Activated CD4-positive, alpha-beta T cell treated with anti-CD3 and anti-CD28 coated beads for 36 hours (primary cell): Measurements from ENCODE around the gene SLC15A4. TPM values are rescaled to one million over a fixed set of nuclear protein-coding genes. Genes with fewer than 3 reads are reported as not detected.

Source experiments
- ATAC-seq: fragments of 200-7000 bp; cut with Tn5 transposase; one replicate; pipeline ENCODE4 v1.10.0; 2021; ENCODE audit warnings: mild to moderate bottlenecking, moderate library complexity
- CTCF ChIA-PET: fragments of 350-600 bp; sonication (Branson Sonifier 250); formaldehyde crosslinking; loops from one replicate; lab custom pipeline; 2021; ENCODE audit warnings: antibody characterized with exemption; lab: Charles Lee
- POLR2A ChIA-PET: fragments of 350-600 bp; sonication (Branson Sonifier 250); formaldehyde crosslinking; loops from one replicate; lab custom pipeline; 2021; ENCODE audit warnings: antibody characterized with exemption, inconsistent platforms; lab: Charles Lee
- DNase-seq: peaks from one replicate; pipeline ENCODE4 v3.0.0-alpha.2; 2020
- H3K27ac Mint-ChIP-seq: one replicate; pipeline ENCODE4 v1.8.0; 2021; ENCODE audit warnings: mixed read lengths
- H3K27me3 Mint-ChIP-seq: one replicate; pipeline ENCODE4 v1.8.0; 2021; ENCODE audit warnings: mixed read lengths
- H3K36me3 Mint-ChIP-seq: one replicate; pipeline ENCODE4 v1.8.0; 2021; ENCODE audit warnings: low read depth, mixed read lengths
- H3K4me1 Mint-ChIP-seq: one replicate; pipeline ENCODE4 v1.8.0; 2021; ENCODE audit warnings: mixed read lengths
- H3K4me3 Mint-ChIP-seq: one replicate; pipeline ENCODE4 v1.8.0; 2021; ENCODE audit warnings: mild to moderate bottlenecking, moderate library complexity, mixed read lengths
- H3K9me3 Mint-ChIP-seq: one replicate; pipeline ENCODE4 v1.8.0; 2021; ENCODE audit warnings: low read depth, mixed read lengths
- intact Hi-C, 2 experiments: fragments of 100-400 bp; cut with DNase I in 1 of 2; cut with micrococcal nuclease in 1 of 2; formaldehyde crosslinking; loops; one replicate each; pipeline versions ENCODE4 v1.14.2 to v1.15.1; 2022 to 2024; cut with DNase I, micrococcal nuclease
- total RNA-seq, 2 experiments: library from RNA; stranded (reverse); gene quantifications; one replicate each; pipeline ENCODE4 v1.2.3, GENCODE V29; 2021

The SLC15A4 gene
- total RNA-seq, 2 experiments from 2014 or later: 24.2 to 25.9 TPM

DNA sequence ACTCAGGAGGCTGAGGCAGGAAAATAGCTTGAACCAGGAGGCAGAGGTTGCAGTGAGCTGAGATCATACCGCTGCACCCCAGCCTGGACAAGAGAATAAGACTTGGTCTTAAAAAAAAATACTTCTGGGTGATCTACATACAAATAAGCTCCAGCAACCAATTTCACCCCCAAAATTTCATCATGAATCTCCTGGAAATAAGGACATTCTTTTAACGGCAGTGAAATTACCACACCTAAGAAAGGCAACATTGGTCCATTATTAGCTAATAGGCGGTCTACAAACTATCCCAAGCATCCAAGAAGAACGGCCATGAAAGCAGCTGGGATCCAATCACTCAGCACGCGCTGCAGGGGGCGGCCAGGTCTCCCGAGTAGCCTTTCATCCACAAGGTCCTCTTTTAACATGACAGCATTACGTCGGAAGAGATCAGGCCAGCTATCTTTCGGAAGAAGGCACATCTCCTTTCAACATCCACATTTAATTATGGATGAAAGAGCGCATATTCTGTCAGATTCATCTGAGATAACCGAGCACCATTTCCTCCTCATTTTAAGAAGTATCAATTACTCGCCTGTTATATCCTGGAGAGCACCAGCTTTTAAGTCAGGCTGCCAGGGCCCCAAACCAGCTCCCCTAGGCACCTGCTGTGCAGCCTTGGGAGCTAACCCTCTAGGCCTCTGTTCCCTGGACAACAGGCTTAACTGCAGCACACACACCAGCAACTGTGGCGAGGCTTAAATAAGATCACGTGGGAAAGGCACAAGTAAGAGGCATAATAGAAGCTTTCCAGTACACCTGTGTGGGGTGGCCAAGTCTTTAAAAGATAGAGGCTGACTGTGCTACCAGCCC lies 4.2 kb downstream of the SLC15A4 start:
- ChIA-PET POLR2A (no interaction called here), CTCF (no interaction called here)
- H3K27me3 Mint-ChIP-seq: no peaks in the 10 kb centered on the region
- peaks cover 33% of the 10 kb centered on the region for H3K36me3 Mint-ChIP-seq
- peaks cover 54% of the 10 kb centered on the region for H3K4me1 Mint-ChIP-seq
- ATAC-seq: no peak
- H3K27ac Mint-ChIP-seq: no peak overlapping the region
- no peaks in the 10 kb centered on the region for H3K9me3 Mint-ChIP-seq
- no peak for DNase-seq
- intact Hi-C loops: no loop called here
- no peak overlapping the region for H3K4me3 Mint-ChIP-seq

DNA sequence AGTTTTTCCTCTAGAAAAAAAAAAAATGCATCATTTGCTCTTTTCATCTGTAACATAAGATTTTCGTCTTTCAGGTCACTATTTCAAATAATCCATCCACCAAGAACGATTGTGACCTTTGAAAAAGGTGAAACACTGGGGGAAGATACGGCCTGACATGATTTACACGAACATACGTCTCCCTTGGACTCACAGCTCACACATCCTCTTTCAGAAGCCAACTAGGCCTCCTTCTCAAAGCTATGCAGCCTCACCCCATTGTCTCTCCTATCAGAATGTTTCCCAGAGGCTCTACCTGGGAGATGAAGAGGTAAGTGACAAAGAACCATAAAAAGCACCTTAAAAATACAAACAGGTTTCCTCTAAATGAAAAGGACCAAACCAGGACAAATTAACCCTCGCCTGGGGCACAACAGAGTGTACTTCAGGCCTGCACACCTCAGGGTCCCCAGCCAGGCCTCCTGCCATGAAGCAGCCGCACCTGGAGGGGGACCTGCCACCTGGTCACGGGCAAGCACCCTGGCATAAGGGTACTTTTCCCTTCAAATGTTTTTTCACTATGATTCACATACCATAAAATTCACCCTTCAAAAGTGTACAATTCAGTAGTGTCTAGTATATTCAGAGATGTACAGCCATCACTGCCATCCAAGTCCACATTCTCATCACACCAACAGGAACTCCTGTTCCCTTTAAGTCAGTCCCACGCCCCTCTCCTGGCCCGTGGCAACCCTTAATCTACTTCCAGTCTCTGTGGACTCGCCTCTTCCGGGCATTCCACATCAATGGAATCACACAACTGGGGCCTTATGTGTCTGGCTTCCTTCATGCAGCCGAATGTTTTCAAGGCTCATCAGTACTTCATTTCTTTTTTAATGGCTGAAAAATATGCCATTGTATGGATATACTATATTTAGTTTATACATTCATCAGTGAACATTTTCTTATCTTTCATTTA lies 5.4 kb downstream of the SLC15A4 start:
- H3K27ac Mint-ChIP-seq: peak overlapping the region; percentile 43
- peaks cover 45% of the 10 kb centered on the region for H3K36me3 Mint-ChIP-seq
- H3K9me3 Mint-ChIP-seq: no peaks in the 10 kb centered on the region
- ChIA-PET CTCF (no interaction called here), POLR2A (no interaction called here)
- no peaks in the 10 kb centered on the region for H3K27me3 Mint-ChIP-seq
- DNase-seq (no peak), ATAC-seq (no peak)
- intact Hi-C loops: no loop called here
- no peak overlapping the region for H3K4me3 Mint-ChIP-seq
- H3K4me1 Mint-ChIP-seq: peaks cover 56% of the 10 kb centered on the region

DNA sequence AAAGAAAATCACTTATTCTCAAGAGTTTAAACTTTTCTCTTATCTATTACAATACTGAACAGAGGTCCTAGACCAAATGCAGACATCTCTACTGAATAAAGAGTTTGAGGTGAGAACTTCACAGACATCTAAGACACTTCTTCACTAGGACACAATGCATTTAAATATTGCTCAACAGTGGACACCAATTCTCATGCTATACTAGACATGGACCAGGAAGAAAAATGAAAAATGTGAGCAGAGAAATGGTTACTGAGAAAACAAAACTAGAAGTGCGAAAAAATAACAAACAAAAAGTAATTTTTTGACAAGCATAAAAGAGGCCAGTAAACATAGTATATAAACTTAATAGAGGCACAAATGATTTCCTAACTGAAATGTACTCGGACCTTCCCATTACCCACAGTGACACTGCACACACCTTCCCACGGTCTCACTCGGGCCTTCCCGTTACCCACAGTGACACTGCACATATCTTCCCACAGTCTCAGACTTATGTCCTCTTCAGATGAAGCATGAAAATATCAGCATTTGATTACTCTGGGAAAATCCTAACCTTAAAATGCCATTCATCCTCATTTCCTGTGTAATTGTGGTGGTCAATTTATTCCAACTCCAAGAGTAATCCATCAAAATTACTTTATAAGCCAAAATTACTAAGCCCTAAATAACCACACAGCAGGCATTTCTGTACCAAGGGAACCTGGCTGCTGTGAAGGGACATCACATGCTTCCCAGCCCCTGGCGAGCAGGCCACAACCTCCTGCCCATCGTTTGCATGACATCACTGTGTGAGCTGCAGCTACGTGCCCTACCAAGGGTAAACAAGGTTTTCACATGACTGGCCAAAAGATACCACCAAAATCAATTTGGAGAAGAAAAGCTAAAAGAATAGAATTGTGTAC lies 6.4 kb downstream of the SLC15A4 start:
- DNase-seq: peak; percentile 36
- H3K27ac Mint-ChIP-seq: no peak overlapping the region
- no peaks in the 10 kb centered on the region for H3K9me3 Mint-ChIP-seq
- ChIA-PET POLR2A (no interaction called here), CTCF (no interaction called here)
- H3K4me3 Mint-ChIP-seq: no peak overlapping the region
- H3K27me3 Mint-ChIP-seq: no peaks in the 10 kb centered on the region
- H3K4me1 Mint-ChIP-seq: peaks cover 63% of the 10 kb centered on the region
- peak; percentile 25 for ATAC-seq
- intact Hi-C loops: no loop called here
- H3K36me3 Mint-ChIP-seq: peaks cover 51% of the 10 kb centered on the region

DNA sequence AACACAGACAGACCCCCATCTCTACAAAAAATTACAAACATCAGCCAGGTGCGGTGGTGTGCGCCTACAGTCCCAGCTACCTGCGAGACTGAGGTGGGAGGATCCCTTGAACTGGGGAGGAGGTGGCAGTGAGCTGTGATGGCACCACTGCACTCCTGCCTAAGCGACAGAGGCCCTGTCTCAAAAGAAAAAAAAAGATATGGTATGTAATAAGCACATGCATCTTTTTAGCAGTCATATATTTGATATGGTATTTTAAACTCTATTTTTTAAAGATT lies 7.2 kb downstream of the SLC15A4 start:
- Mint-ChIP-seq H3K27ac (no peak overlapping the region), H3K4me1 (peaks cover 61% of the 10 kb centered on the region), H3K4me3 (no peak overlapping the region), H3K9me3 (no peaks in the 10 kb centered on the region), H3K27me3 (no peaks in the 10 kb centered on the region), H3K36me3 (peaks cover 51% of the 10 kb centered on the region)
- intact Hi-C loops: no loop called here
- ChIA-PET POLR2A (no interaction called here), CTCF (no interaction called here)
- ATAC-seq (no peak), DNase-seq (no peak)

DNA sequence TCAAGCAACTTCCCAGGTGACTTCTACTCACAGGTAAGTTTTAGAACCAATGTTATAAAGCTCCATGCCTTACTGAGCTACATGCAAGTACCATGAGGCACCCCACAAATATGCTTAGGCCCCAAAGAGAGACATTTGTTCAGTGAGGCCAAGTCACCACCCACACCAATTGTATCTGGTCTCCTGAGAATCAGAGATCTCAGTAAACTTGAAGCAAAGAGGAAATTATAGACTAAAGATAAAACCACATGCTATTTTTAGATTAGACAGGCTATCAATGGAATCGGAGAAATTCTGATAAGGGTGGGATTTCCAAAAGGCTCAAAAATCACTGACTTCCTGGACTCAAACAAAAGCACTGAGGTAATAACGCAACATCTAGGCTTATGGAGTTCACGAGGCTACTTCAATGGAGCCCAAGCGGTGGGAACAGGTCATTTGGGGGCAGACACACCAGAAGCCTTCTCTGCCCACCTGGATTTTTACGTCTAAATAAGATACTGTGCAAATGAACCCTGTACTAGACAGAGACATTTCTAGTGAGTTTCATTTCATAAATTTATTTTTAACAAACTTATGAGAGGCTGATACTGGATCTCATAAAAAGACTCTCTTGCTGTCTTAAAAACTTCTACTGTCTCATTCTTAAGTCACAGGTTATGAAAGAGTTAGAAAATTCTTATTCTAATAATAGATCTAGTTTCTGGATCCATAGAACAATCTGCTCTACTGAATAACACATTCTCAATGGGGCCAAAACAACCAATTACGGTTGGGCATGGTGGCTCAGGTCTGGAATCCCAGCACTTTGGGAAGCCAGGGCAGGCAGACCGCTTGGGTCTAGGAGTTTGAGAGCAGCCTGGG lies 7.7 kb downstream of the SLC15A4 start:
- DNase-seq (no peak), ATAC-seq (no peak)
- intact Hi-C loops: no loop called here
- Mint-ChIP-seq H3K9me3 (no peaks in the 10 kb centered on the region), H3K27ac (no peak overlapping the region), H3K4me1 (peaks cover 60% of the 10 kb centered on the region), H3K4me3 (no peak overlapping the region), H3K27me3 (no peaks in the 10 kb centered on the region), H3K36me3 (peaks cover 52% of the 10 kb centered on the region)
- ChIA-PET CTCF (no interaction called here), POLR2A (no interaction called here)

DNA sequence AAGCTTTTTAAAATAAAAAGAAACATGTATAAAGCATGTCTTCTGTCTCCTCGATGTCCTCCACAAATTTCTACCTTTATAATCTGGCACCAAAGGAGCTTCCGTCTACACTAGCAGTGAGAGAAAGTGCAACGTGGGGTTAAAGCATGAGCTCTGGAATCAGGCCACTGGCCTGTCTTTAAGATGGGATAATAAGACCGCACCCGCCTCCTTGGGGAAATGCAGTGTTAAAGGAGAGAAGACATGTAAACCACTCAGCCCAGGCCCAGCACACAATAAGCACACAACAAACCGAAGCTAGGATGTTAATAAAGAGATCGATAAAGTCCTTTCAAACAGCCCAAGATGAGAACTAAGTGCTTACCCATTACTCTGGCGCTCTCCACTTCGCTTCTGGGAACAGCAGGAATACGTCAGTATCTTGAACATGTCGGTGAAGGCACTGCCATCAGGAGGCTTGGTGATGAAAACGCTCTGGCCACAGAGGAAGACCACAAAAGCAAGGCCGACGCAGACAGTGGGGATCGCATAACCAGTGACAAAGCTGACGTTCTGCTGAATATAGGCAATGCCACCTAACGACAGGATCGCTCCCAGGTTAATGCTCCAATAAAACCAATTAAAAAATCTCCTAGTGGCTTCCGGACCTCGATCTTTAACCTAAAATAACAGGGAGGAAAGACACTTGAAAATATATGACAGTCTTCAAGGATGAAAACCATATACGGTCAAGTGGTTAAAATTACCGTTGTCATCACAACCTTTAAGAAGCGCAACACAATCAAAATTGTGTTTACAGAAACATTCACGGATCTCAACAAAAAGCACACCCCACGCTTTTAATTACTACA lies 9.1 kb downstream of the SLC15A4 start:
- intact Hi-C loops: no loop called here
- DNase-seq: no peak
- no peak overlapping the region for H3K4me3 Mint-ChIP-seq
- no peaks in the 10 kb centered on the region for H3K27me3 Mint-ChIP-seq
- H3K9me3 Mint-ChIP-seq: no peaks in the 10 kb centered on the region
- ATAC-seq: no peak
- CTCF ChIA-PET: no interaction called here
- no peak overlapping the region for H3K27ac Mint-ChIP-seq
- H3K4me1 Mint-ChIP-seq: peaks cover 66% of the 10 kb centered on the region
- POLR2A ChIA-PET: no interaction called here
- peaks cover 48% of the 10 kb centered on the region for H3K36me3 Mint-ChIP-seq

DNA sequence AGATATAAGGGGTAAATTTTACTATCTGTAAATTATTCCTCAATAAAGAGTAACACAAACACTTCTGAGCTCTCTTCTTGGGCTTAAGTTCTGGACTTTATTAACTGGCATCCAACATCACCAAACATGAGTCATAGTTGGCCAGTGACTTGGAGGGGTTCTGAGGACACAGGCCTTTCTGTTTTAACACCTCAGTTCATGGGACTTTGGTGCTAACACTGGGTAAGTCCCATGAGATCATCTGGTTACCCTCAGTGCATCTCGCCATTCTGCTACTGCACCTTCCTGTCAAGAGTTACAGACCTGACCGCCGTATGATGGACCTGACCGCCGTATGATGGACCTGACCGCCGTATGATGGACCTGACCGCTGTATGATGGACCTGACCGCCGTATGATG lies 9.9 kb downstream of the SLC15A4 start:
- no peaks in the 10 kb centered on the region for H3K9me3 Mint-ChIP-seq
- H3K36me3 Mint-ChIP-seq: peaks cover 49% of the 10 kb centered on the region
- DNase-seq (no peak), ATAC-seq (no peak)
- peaks cover 63% of the 10 kb centered on the region for H3K4me1 Mint-ChIP-seq
- POLR2A ChIA-PET: no interaction called here
- no peak overlapping the region for H3K27ac Mint-ChIP-seq
- no peak overlapping the region for H3K4me3 Mint-ChIP-seq
- H3K27me3 Mint-ChIP-seq: no peaks in the 10 kb centered on the region
- intact Hi-C loops: no loop called here
- CTCF ChIA-PET: no interaction called here

DNA sequence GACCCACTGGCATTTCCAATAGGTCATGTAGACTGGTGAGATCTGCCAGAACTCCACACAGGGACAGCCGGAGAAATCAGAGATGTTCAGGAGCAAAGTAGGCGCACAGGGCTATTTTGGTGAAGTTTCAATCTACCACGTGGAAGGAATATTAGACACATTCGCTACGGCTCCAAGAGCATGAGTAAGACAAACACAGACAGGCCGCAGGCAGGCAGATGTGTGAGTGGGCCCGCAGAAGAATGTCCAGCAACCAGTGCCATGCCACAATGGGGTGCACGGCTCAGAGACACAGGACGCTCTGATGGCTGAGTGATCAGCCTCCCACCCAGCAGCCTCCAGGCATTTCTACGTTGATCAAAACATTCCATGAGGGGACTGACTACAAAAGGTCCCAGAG lies 10.4 kb downstream of the SLC15A4 start:
- no peak overlapping the region for H3K27ac Mint-ChIP-seq
- POLR2A ChIA-PET: no interaction called here
- H3K9me3 Mint-ChIP-seq: no peaks in the 10 kb centered on the region
- no peak for ATAC-seq
- CTCF ChIA-PET: no interaction called here
- intact Hi-C loops: no loop called here
- H3K27me3 Mint-ChIP-seq: no peaks in the 10 kb centered on the region
- no peak overlapping the region for H3K4me3 Mint-ChIP-seq
- H3K36me3 Mint-ChIP-seq: peaks cover 53% of the 10 kb centered on the region
- no peak for DNase-seq
- H3K4me1 Mint-ChIP-seq: peaks cover 59% of the 10 kb centered on the region

DNA sequence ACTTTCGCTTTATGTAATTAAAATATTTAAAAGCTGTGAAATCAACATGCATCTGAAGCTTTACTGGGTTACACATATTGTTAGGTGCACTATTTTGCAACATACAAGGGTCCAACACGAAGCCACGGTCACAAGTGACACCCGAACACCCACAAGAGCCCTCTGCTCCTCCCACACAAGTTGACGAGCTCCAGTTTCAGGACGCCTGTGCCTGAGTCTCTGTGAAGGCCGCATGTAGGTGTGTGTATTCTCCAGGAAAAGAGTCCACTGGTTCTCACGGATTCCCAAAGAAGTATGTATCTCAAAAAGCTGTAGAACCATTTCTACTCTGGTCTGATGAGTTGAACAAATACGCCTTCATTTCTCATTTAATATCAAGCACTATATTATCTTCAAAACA lies 12.0 kb downstream of the SLC15A4 start:
- Mint-ChIP-seq H3K4me3 (no peak overlapping the region), H3K4me1 (peaks cover 45% of the 10 kb centered on the region), H3K27ac (peak overlapping the region; percentile 67), H3K9me3 (no peaks in the 10 kb centered on the region), H3K36me3 (peaks cover 64% of the 10 kb centered on the region), H3K27me3 (no peaks in the 10 kb centered on the region)
- ChIA-PET POLR2A (interaction anchor here (0.7 kb wide), 1 partner anchor 10 kb away, joined by 3 read pairs; no protein-coding TSS in a partner anchor), CTCF (interaction anchor here (0.9 kb wide), 1 partner anchor 165 kb away, joined by 3 read pairs; no protein-coding TSS in a partner anchor)
- no peak for ATAC-seq
- intact Hi-C loops: no loop called here
- DNase-seq: no peak
